ENCODE measurements around the gene C11orf16. TPM values are rescaled to one million over a fixed set of nuclear protein-coding genes. Genes with fewer than 3 reads are reported as not detected.
A peak's percentile ranks its signal among the peaks of the same experiment; 100 is the strongest.

Gene C11orf16
- total RNA-seq, 4 donors from 2014 or later: not detected

- H3K27me3 ChIP-seq: no peaks in the 10 kb centered on the region
- WGBS, 2 donors (ENCODE audit: low coverage in 1 of 2): 82 to 85% methylated on average over 2 of the region's 2 CpGs
- intact Hi-C loops (cut with DNase I; ENCODE audit: low total_unique reads): no loop called here
- in situ Hi-C loops (cut with MboI; ENCODE audit: low pct_ligation_motif_present in 1 of 4, low pct_unique_long_range_greater_than_20kb in 1 of 4, low sequenced_read_pairs in 3 of 4): loop anchor here in 3 of 4 donors (25.0 kb wide), 1 partner anchor 284 kb away; the partner anchor contains the start of genes RPL27A (in 3 of the 3) and TRIM66 (in 3 of the 3)
- no peak for DNase-seq
- H3K4me1 ChIP-seq: no peaks in the 10 kb centered on the region
- TF ChIP-seq EP300 (IDR thresholded peaks at IDR 0.05; ENCODE audit: low read depth): no peak
- no peak overlapping the region for H3K27ac ChIP-seq
- no peaks in the 10 kb centered on the region for H3K9me3 ChIP-seq
- no peaks in the 10 kb centered on the region for H3K36me3 ChIP-seq
- H3K4me3 ChIP-seq: no peak overlapping the region
These were observed 38.6 kb upstream of the C11orf16 start for GRCh38 chr11:8971196-8971923.

- Histone ChIP-seq H3K4me3 (no peak overlapping the region), H3K27me3 (no peaks in the 10 kb centered on the region), H3K36me3 (no peaks in the 10 kb centered on the region), H3K4me1 (peaks cover 11 to 21% (median 18%) of the 10 kb centered on the region in 4 donors), H3K9me3 (no peaks in the 10 kb centered on the region), H3K27ac (no peak overlapping the region)
- in situ Hi-C loops (cut with MboI; ENCODE audit: low pct_ligation_motif_present in 1 of 4, low pct_unique_long_range_greater_than_20kb in 1 of 4, low sequenced_read_pairs in 3 of 4): loop anchor here in 3 of 4 donors (25.0 kb wide), 1 partner anchor 280 kb away; the partner anchor contains the start of genes RPL27A (in 3 of the 3) and TRIM66 (in 3 of the 3)
- TF ChIP-seq POLR2A (IDR thresholded peaks at IDR 0.05) (no peak), EP300 (IDR thresholded peaks at IDR 0.05; ENCODE audit: low read depth) (no peak), POLR2AphosphoS5 (IDR thresholded peaks at IDR 0.05) (no peak), CTCF (IDR thresholded peaks at IDR 0.05) (no peak)
- no peak for DNase-seq
- WGBS, 2 donors (ENCODE audit: low coverage in 1 of 2): 77 to 85% methylated on average over 8 of the region's 8 CpGs
- intact Hi-C loops (cut with DNase I; ENCODE audit: low total_unique reads): no loop called here
These were observed 34.4 kb upstream of the C11orf16 start for GRCh38 chr11:8967184-8967583.

GRCh38 chr11:8964324-8965320 is 31.9 kb upstream of the C11orf16 start, which contains the start of gene TMEM9B:
Gene TMEM9B (minus strand): TSS chr11:8964442. CDS start chr11:8964313, 129 bp downstream.
- Histone ChIP-seq H3K27ac (peak within 1 kb of the TSS; percentile 93 to 99 (median 96)), H3K27me3 (no peaks in the 10 kb centered on the region), H3K36me3 (no peaks in the 10 kb centered on the region), H3K4me1 (peaks cover 11 to 28% (median 21%) of the 10 kb centered on the region in 4 donors), H3K4me3 (peak within 1 kb of the TSS; percentile 61 to 87 (median 78)), H3K9me3 (no peaks in the 10 kb centered on the region)
- TF ChIP-seq POLR2A (IDR thresholded peaks at IDR 0.05) (peak; percentile 97), CTCF (IDR thresholded peaks at IDR 0.05) (peak in 1 of 5 experiments; percentile 2), EP300 (IDR thresholded peaks at IDR 0.05; ENCODE audit: low read depth) (no peak), POLR2AphosphoS5 (IDR thresholded peaks at IDR 0.05) (peak; percentile 92 to 97 (median 93))
- in situ Hi-C loops (cut with MboI; ENCODE audit: low pct_ligation_motif_present in 1 of 4, low pct_unique_long_range_greater_than_20kb in 1 of 4, low sequenced_read_pairs in 3 of 4) (loop anchor here in 3 of 4 donors (25.0 kb wide), 1 partner anchor 277 kb away; the partner anchor contains the start of genes RPL27A (in 3 of the 3) and TRIM66 (in 3 of the 3)), intact Hi-C loops (cut with DNase I; ENCODE audit: low total_unique reads) (loop anchor here (5.0 kb wide), 2 partner anchors 52 to 282 kb away; partner anchors contain the start of genes AKIP1, RPL27A and TRIM66)
- 1% methylated on average over 49 of the region's 67 CpGs; no CpG with 5 or more reads in 1 of the 2 donors for WGBS, 2 donors (ENCODE audit: low coverage in 1 of 2)
- peak; percentile 94 for DNase-seq

GRCh38 chr11:8963569-8964323 is 31.0 kb upstream of the C11orf16 start:
- intact Hi-C loops (cut with DNase I; ENCODE audit: low total_unique reads): loop anchor here (5.0 kb wide), 2 partner anchors 51 to 281 kb away; partner anchors contain the start of genes AKIP1, RPL27A and TRIM66
- H3K9me3 ChIP-seq: no peaks in the 10 kb centered on the region
- in situ Hi-C loops (cut with MboI; ENCODE audit: low pct_ligation_motif_present in 1 of 4, low pct_unique_long_range_greater_than_20kb in 1 of 4, low sequenced_read_pairs in 3 of 4): loop anchor here in 3 of 4 donors (25.0 kb wide), 1 partner anchor 276 kb away; the partner anchor contains the start of genes RPL27A (in 3 of the 3) and TRIM66 (in 3 of the 3)
- H3K4me3 ChIP-seq: peak overlapping the region; percentile 61 to 87 (median 78)
- peak; percentile 90 for DNase-seq
- no peak for TF ChIP-seq CTCF (IDR thresholded peaks at IDR 0.05)
- no peak for TF ChIP-seq POLR2AphosphoS5 (IDR thresholded peaks at IDR 0.05)
- TF ChIP-seq EP300 (IDR thresholded peaks at IDR 0.05; ENCODE audit: low read depth): no peak
- no peak for TF ChIP-seq POLR2A (IDR thresholded peaks at IDR 0.05)
- no peaks in the 10 kb centered on the region for H3K27me3 ChIP-seq
- peaks cover 16 to 35% (median 25%) of the 10 kb centered on the region in 4 donors for H3K4me1 ChIP-seq
- peak overlapping the region; percentile 93 to 99 (median 96) for H3K27ac ChIP-seq
- no peaks in the 10 kb centered on the region for H3K36me3 ChIP-seq
- 2 to 6% methylated on average over 3 to 34 of the region's 39 CpGs for WGBS, 2 donors (ENCODE audit: low coverage in 1 of 2)

Measured in transverse colon (tissue), 4 donors.